ENCODE measurements around the gene ABLIM1. TPM values are rescaled to one million over a fixed set of nuclear protein-coding genes. Genes with fewer than 3 reads are reported as not detected.

The ABLIM1 gene
- total RNA-seq, 1 experiment from 2014 or later, result 89.4 TPM

DNA sequence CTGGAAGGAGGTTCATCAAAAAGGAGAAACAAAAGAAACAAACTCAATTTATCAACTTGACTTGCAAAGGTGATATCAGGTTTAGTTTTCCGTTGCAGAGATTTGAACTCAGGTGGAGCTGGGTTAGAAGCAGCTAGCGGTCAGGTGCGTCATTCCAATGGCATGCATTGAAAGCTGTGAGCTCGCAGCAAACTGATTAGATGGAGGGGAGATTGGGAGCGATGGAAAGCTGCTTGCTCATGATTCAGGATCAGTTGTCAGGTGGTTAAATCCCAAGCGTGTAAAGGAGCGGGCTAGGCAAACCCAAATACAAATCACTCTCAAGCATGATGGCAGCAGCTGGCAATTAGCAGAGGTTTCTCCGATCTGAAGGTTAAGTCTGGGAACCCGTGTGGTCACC lies 204.5 kb downstream of the ABLIM1 start:
- Mint-ChIP-seq H3K27ac (ENCODE audit: unreplicated experiment) (no peak overlapping the region), H3K4me3 (ENCODE audit: low read depth, unreplicated experiment) (no peak overlapping the region), H3K9me3 (ENCODE audit: low read depth, unreplicated experiment) (no peaks in the 10 kb centered on the region), H3K36me3 (ENCODE audit: insufficient read depth, unreplicated experiment) (no peaks in the 10 kb centered on the region), H3K4me1 (ENCODE audit: low read depth, unreplicated experiment) (no peaks in the 10 kb centered on the region), H3K27me3 (ENCODE audit: unreplicated experiment) (no peaks in the 10 kb centered on the region)
- TF ChIP-seq, protein P1, sequence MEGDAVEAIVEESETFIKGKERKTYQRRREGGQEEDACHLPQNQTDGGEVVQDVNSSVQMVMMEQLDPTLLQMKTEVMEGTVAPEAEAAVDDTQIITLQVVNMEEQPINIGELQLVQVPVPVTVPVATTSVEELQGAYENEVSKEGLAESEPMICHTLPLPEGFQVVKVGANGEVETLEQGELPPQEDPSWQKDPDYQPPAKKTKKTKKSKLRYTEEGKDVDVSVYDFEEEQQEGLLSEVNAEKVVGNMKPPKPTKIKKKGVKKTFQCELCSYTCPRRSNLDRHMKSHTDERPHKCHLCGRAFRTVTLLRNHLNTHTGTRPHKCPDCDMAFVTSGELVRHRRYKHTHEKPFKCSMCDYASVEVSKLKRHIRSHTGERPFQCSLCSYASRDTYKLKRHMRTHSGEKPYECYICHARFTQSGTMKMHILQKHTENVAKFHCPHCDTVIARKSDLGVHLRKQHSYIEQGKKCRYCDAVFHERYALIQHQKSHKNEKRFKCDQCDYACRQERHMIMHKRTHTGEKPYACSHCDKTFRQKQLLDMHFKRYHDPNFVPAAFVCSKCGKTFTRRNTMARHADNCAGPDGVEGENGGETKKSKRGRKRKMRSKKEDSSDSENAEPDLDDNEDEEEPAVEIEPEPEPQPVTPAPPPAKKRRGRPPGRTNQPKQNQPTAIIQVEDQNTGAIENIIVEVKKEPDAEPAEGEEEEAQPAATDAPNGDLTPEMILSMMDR (IDR thresholded peaks at IDR 0.05; ENCODE audit: unreplicated experiment), result no peak
- CTCF ChIA-PET, result no interaction called here
- BruUV-seq (replicated peaks), result no TSS peak
- intact Hi-C loops (cut with micrococcal nuclease; ENCODE audit: unreplicated experiment), result no loop called here
- DNase-seq, result no peak

DNA sequence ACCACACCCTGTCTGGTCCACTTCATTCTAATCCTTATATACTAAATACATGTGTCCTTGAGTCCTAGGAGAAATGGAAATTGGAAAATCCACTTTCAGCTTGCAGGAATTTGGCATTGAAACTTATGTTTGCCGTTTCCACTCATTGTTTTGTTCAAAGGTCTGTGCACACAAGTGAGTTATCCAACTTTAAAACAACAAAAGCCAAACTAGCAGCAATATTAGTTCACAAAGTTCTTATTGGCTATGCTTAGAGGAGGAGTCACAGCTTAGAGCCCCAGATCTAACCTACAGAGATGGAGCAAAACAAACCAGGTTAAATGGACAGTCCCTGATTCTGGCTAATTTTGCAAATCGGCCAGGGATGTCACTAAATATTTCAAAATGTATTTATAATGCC lies 209.2 kb downstream of the ABLIM1 start:
- intact Hi-C loops (cut with micrococcal nuclease; ENCODE audit: unreplicated experiment), result no loop called here
- no TSS peak for BruUV-seq (replicated peaks)
- H3K4me3 Mint-ChIP-seq (ENCODE audit: low read depth, unreplicated experiment), result no peak overlapping the region
- no peak for DNase-seq
- H3K36me3 Mint-ChIP-seq (ENCODE audit: insufficient read depth, unreplicated experiment), result no peaks in the 10 kb centered on the region
- no peaks in the 10 kb centered on the region for H3K4me1 Mint-ChIP-seq (ENCODE audit: low read depth, unreplicated experiment)
- no peaks in the 10 kb centered on the region for H3K9me3 Mint-ChIP-seq (ENCODE audit: low read depth, unreplicated experiment)
- CTCF ChIA-PET, result no interaction called here
- TF ChIP-seq, protein P1 (IDR thresholded peaks at IDR 0.05; ENCODE audit: unreplicated experiment), result no peak
- no peak overlapping the region for H3K27ac Mint-ChIP-seq (ENCODE audit: unreplicated experiment)
- no peaks in the 10 kb centered on the region for H3K27me3 Mint-ChIP-seq (ENCODE audit: unreplicated experiment)

DNA sequence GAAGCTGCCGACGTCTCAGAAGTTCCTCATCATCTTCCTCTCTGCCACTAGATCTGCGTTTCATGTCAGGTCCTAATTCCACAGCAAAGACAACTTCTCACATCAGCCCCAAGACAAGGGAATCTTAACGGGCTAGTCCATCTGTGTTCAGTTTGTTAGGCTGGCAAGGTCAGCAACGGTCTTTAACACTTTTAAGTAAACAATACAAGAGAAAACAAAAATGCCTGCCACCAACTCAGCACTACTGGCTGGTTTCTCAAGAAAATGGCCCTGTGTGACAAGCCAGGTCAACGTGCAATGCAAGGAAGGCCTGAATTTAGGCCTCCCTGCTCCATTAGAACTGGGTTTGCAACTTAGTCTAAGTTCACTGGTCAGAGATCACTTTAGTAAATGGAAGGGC lies 212.7 kb downstream of the ABLIM1 start:
- H3K4me3 Mint-ChIP-seq (ENCODE audit: low read depth, unreplicated experiment), result no peak overlapping the region
- TF ChIP-seq, protein P1 (IDR thresholded peaks at IDR 0.05; ENCODE audit: unreplicated experiment), result no peak
- no peaks in the 10 kb centered on the region for H3K9me3 Mint-ChIP-seq (ENCODE audit: low read depth, unreplicated experiment)
- H3K4me1 Mint-ChIP-seq (ENCODE audit: low read depth, unreplicated experiment), result no peaks in the 10 kb centered on the region
- H3K36me3 Mint-ChIP-seq (ENCODE audit: insufficient read depth, unreplicated experiment), result no peaks in the 10 kb centered on the region
- no peak overlapping the region for H3K27ac Mint-ChIP-seq (ENCODE audit: unreplicated experiment)
- DNase-seq, result no peak
- no peaks in the 10 kb centered on the region for H3K27me3 Mint-ChIP-seq (ENCODE audit: unreplicated experiment)
- intact Hi-C loops (cut with micrococcal nuclease; ENCODE audit: unreplicated experiment), result no loop called here
- CTCF ChIA-PET, result no interaction called here
- no TSS peak for BruUV-seq (replicated peaks)

DNA sequence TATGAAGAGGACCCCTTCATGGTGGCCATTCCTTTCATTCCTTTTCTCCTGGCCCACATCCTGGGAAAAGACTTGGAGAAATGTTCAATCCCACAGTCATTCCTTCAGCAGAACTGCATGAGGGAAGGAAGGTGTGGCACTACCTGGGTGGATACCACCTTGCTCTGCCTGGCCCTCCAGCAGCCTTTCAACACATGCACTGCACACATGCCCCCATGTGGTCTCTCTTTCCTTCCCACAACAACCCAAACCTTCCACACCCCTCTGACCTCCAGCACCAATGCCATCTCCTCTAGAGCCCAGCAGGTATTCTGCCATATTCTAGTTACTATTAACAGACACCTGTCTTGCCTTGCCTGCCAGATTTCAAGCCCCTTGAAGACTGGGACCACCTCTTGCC lies 213.3 kb downstream of the ABLIM1 start:
- Mint-ChIP-seq H3K27ac (ENCODE audit: unreplicated experiment) (no peak overlapping the region), H3K36me3 (ENCODE audit: insufficient read depth, unreplicated experiment) (no peaks in the 10 kb centered on the region), H3K27me3 (ENCODE audit: unreplicated experiment) (no peaks in the 10 kb centered on the region), H3K4me3 (ENCODE audit: low read depth, unreplicated experiment) (no peak overlapping the region), H3K9me3 (ENCODE audit: low read depth, unreplicated experiment) (no peaks in the 10 kb centered on the region), H3K4me1 (ENCODE audit: low read depth, unreplicated experiment) (no peaks in the 10 kb centered on the region)
- CTCF ChIA-PET, result no interaction called here
- TF ChIP-seq, protein P1 (IDR thresholded peaks at IDR 0.05; ENCODE audit: unreplicated experiment), result no peak
- intact Hi-C loops (cut with micrococcal nuclease; ENCODE audit: unreplicated experiment), result no loop called here
- BruUV-seq (replicated peaks), result no TSS peak
- no peak for DNase-seq
